HG03108 (cell line): ENCODE data around the gene CBX1.

ENCODE experiments used
- ATAC-seq: cut with Tn5 transposase; IDR thresholded peaks from one replicate; pipeline ENCODE4 v1.9.1; 2021; ENCODE audit warnings: moderate library complexity; ENCODE audit not compliant: unreplicated experiment

CBX1 gene

DNA sequence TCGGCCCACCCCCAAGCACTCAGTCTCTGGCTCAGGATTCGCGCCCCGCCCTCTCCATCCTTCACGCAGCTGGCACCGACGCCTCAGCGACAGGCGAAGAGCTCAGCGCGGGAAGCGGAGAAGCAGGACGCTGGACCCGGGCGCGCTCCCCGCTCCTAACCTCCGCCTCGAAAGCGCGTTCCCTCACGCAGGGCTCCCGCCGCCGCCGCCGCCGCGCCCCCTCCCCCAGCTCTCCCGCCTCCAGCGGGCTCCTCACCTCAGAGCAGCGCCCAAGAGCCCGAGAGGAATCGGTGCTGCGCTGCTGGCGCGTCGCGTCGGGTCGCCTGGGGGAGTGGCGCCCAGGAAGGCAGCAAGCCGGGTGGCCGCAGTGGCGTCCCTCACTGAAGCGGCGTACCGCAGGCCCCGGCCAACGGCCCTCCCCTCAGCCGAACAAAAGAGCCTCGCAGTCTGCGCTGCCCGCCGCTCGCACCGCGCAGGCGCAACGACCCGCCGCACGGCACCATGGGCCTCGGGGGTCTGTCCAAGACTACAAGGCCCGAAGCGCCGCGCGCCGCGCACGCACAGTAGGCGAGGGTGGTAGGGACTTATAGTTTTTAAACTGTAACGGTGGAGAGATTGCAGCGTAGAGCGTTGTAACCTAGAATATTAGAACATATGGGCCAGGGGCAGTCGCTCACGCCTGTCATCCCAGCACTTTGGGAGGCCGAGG, at the start of gene CBX1:
Gene CBX1 (minus strand): TSS at position 467 of the 709 bp plus-strand sequence. CDS start 24,474 bp downstream, outside the sequence.
- ATAC-seq, result peak; percentile 83

DNA sequence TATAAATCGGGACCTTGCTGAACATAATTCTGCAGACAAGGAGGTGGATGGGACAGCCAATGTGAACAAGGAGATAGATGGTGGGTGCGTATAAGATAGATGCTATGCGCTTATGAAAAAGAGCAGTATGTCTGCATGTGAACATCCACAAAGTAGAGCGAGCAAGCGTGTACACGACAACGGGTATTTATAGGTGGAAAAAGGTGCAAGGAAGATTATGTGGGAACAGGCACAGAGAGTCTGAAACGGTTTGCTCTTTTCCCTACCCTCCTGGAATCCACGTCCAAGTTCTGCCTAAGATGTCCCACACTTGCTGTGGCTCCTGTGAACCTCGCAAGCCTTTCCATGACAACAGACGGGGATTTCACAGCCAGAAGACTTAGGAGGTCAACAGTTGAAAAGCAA, 49.3 kb upstream of the CBX1 start:
- no peak for ATAC-seq

DNA sequence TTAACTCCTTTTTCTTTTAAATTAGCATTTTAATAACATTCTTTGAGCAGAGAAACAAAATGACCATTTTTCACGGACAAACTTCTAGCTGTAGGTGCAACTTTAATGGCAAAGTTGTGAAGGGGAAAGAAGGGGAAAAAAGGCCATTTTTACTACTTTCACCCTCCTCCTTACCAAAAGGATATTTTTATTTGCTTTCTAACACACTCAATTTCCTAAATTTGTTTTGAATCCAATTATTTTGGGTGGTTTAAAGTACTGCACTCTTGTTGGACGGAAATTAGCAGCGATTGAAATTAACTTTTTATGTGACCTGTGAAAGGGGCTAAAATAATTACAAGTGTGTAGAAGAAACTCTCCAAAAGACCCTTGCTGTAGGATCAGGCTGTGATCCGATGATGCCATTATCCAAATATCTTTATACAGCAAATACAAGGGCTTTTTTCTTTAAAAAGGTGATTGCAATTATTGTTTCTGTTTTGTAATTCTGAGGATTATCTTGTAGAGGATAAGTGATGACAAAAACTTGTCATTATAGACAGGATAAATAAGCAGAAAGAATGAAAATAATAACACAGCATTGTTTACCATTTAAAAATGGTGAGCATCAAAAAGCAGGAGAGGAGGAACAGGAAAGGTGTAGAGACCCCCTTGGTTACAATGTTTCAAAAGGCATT, 48.6 kb upstream of the CBX1 start:
- ATAC-seq, result no peak

DNA sequence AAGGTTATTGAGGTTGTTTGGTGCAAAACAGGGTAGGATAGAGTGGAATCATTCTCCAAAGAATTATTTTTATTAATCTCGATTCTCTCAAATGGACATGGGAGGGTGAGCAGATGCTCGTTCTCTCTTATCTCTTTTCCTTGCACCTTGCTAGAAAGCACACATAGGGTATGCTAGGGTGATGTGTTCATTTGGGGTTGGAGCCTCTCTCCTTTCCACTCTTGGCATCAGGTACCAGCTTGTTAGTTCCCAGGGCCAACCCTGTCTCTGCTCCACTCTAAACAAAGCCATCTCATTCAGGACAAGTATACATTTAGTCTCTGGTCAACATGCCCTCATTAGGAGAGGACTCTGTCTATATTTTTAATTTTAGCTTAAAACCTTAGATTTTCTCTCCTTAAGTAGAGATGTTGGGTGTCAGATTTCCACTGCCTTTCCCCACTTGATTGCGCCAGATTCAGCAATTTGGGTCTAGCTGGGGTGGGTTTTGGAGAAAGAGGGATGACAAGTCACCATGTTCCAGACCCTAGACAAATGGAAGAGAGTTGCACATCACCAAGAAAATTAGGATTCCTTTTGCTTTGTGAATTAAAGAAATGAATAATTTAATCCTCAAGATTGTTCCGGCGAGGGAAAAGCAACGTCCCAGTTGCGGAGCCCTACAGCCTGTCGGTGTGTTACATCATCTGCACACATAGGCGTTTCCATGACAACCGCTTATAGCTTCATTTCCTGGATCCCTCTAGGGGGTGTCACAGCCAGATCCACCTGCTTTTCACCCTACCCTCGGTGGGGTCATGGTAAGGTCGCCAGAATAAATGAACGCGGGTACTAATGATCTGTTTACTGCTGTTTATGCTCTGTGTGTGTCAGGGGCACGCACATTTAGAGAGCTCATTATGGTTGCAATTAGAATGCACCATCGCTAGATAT, 47.8 kb upstream of the CBX1 start:
- ATAC-seq, result no peak

DNA sequence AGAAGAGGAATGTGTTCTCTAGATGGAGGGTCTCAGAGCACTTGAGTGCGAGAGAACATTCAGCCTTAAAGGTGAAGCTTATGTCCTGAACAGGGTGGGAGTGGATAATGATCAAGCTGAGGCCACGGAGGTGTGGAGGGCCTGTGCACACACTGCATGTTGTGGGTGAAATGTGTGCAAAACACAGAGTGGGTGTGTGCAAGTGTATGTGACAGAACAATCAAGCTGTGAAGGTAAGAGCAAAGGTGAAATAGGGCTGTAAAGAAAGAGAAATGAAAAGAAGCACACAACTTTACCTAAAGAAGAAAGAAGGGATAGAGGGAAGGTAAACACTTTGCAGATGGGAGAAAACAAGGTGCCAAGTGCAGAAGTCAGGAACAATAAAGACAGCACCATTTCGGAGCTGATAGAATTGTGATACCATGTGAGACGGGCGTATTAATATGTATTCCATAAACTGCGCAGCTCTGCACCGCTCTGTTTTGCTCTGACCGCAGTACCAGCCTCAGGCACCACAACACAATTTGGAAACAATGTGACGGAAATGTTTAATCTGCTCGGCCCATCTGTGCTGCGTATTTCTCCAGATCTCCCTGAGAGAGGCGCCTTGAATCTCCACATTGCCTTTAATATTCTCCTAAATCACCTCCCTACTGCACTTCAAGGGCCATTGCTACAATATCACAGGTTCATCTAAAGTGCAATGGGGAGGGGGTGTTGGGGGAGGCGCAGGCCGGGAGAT, 46.9 kb upstream of the CBX1 start:
- ATAC-seq, result no peak

DNA sequence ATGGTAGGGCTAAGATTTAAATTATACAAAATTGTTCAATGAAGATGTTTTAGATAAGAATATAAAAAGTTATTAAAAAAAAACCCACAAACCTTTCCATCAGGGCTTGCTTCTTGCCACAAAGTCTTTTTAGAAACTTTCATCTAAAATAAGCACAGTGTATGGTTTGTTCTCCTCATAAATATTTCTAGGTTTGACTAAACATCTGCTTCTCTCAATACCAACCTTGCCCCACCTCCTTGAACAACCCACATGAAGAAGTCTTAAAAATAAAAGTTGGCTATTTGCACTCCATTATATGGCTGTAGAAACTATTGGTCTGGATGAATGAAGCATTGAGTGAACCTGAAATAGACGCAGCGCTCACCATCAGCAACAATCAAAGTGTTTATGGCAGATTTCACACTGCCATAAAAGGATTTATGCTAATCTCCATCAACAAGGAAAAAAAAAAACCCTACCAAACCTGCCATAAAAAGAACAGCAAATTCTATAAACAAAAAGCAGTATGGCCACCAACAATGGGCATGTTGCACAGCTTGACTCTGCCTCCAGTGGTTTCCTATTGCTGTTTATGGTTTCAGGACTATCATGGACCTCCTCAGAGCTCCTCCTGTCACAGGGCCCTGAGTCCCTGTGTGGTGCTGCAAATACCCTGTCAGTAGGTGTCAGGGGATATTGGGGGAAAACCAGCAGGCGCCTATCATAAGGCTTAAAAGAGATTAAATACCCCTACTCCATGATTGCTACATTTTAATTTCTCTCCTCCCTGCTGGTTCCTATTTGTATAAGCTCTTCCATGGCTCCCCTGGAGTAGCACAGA, 43.9 kb upstream of the CBX1 start:
- ATAC-seq, result no peak

DNA sequence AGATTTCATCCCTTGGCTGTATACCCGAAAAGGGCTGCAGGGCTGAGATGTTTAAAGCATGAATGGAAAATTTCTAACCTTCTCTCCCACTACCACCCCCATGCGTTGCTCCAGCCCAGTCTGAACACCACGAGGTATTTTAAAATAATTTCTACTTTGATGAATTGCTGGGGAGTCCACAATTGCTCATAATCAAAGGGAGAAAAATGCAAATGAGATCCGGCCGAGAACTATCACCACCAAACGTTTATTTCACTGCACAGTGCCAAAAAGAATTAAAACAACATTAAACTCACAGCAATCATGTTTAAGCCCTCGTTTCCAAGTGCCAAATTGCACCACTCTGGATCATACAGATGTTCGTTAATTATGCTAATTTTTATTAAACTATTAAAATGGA, 43.0 kb upstream of the CBX1 start:
- ATAC-seq, result no peak

DNA sequence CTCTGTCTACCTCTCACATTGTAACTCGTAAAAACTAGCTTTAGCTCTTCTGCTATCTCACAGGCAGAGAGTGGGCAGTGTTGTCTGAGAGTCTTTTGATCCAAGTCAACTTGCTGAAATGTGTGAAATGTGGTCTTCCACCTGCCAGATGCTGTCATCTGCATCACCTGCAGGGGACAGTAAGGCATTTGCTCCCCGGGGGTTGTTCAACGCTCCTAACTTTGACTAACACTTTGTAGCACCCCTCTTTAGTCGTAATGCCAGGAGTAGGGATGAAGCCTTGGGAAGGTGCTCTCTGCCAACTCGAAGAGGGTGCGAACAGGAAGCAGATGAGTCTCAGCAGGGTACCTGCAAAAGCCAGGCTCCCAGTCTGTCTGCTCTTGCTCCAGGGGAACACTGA, 42.4 kb upstream of the CBX1 start:
- ATAC-seq, result no peak

DNA sequence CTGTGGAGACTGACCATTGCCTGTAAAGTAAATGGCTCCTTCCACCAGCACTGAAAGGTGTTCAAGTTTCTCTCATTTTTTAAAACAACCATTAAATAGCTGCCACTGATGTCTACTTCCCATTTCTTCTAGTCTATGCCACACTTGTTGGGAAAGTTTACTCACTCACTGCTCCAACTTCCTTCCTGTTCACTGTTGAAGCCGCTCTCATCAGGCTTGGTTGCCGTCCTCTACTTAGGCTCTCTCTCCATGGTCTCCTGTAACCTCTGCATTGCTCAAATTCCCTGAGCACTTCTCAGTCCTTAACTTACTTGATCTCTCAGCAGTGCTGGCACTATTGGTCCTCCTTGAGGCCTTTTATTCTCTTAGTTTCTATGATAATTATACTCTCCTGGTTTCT, 38.7 kb upstream of the CBX1 start:
- no peak for ATAC-seq

DNA sequence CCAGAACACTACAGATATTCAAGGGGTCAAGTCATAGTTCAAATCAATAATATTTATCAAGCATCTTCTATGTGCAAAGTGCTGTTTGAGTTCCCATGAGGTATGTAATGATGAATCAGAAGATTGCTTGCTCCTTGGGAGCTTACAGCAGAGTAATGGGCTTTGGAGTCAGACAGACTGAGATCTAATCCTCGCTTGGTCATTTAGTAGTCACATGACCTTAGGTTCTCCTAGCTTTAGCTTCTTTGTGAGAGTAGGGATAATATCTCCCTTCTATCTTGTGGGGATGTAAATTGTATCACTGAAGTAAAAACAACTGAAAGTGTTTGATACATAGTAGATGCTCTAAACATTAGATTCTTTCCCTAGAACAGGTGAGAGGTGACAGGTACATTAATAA, 36.4 kb upstream of the CBX1 start:
- ATAC-seq, result no peak

DNA sequence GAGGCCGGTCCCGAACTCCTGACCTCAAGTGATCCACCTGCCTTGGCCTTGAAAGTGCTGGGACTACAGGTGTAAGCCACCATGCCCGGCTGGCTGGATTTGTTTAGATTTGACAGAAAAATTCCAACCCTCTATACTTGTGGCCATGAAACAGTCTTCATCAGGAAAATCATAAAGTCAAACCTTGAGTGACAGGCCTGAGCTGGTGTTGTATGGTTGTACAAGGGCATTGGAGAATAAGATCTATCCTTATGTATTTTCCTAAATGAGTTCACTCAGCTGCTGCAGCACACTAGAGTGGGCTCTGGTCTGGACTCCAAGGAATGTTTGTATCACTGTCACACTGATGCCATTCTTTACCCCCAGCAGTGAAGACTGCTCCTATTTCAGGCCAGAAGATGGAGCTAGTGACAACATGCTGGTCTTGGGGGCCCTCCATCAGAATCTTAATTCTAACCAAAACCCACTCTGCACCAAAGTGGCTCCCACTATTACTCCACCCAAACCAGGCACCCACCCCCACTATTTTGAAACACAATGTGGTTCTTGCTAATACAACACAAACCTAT, 33.7 kb upstream of the CBX1 start:
- ATAC-seq, result no peak

DNA sequence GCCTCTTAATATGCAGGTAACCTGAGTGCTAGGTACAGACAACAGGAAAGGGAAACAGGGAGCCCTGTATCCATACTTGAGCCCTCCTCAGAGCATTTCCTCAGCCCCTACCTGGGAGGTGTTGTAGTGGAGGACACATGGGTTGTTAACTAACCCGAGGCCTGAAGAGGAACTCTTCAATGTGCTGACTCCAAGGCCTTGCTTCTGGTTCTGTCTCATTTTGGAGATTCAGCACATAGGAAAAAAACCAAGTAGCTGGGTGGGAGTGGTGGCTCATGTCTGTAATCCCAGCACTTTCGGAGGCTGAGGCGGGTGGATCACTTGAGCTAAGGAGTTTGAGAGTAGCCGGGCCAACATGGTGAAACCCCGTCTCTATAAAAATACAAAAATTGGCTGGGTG, 31.1 kb upstream of the CBX1 start:
- ATAC-seq, result no peak

DNA sequence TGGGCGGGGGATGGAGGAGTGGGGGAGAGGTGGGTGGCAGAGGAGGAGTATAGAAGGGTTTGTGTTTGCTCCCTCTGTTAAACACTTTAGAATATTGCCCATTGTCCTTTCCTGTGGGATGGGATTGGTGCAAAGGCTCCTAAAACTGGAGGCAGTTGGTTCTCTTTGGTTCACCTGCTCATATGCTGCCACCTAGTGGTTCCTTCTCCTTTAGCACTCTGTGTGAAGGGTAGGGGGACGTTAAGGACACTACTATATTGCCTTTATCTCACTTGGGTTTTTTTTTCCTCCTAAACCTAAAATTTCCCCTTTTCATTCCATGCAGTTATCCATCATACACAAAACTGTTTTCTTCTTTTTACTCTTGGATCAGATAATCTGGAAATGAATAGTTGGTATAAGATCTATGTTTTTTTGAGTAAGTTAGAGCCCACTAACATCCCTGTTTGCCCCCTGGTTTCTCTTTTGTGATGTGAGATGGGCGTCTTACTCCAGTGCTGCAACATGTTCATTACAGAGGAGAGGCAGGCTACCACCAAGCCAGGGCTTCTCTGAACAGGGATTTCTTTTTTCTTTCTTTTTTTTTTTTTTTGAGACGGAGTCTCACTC, 30.0 kb upstream of the CBX1 start:
- no peak for ATAC-seq

DNA sequence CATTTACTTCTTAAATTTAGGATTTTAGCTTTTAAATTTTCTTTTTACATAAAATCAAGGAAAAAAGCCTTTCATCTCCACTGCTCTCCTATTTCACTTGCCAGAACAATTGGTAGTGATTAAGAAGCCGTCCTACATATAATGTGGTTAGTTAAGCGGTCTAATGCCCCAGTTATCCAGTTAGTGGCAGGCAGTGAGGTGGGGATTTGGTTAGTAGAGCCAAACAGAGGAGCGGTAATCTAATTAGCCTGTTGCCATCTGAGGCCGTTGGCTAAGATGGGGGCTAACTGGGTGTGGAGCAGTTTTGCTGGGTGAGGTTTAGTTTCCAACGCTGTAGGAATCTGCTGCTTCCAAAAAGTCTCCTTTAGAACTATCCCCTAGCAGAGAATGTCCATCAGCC, 28.7 kb upstream of the CBX1 start:
- ATAC-seq, result no peak

DNA sequence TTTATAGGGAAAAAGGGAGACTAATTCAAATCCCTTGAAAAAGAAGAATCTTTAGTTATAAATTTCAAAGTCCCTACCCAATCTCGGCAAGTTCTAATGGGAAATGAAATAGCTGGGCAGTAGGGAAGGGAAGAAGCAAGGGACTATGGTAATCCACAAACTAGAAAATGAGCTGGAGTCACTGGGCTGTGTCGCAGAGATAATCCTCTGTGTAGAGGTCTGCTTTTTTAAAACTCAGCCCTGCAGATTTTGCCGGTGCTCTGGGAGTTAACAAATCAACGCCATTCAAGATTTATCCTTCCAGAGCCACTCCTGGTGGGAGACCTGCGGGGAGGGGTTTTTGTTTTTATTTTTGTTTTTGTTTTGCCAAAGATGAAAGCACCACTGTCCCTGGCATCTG, 27.1 kb upstream of the CBX1 start:
- ATAC-seq, result no peak

DNA sequence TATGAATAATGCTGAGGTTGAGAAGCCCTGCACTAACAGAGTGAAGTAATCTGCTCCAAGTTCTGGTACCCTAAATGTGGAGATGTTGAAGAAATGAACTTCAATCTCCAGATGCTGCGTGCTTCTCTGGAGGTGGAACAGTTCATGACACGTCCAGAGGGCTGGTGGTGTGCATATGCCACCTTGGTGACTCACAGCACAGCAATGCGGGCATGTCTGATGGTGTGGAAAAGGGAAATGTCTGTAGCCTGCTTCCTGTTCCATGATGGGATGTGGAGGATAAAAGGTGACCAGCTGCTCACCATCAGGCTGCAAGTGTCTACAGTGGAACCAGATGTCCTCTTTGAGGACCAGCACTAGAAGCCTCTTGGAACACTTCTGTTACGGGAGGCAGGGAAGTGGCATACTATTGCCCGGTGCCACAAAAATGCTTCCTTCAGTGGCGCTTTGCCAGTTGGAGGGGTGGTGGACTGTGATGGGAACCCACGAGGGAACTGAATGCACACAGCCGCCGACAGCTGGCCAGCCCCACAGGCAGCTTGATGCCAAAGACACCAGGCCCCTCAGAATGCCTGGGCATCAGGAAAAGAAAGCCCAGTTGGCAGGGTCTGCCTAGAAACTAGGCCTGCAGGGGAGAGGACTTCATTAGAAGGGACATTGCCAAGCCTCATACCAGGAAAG, 26.2 kb upstream of the CBX1 start:
- ATAC-seq, result no peak

DNA sequence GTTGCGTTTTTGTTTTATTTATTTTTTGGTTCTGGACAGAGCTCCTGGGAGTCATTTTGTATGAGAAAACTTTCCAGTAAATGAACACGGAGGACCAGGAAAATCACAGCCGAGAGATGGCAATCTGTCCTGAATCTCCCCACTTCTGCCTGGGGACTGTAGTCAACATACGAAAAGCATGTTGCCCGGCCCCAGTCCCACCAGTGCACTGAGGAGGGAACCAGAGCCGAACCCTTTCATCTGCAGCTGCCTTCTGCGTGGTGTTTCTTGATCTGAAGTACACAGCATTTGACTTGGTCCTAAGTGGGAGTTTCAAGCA, 25.2 kb upstream of the CBX1 start:
- no peak for ATAC-seq

DNA sequence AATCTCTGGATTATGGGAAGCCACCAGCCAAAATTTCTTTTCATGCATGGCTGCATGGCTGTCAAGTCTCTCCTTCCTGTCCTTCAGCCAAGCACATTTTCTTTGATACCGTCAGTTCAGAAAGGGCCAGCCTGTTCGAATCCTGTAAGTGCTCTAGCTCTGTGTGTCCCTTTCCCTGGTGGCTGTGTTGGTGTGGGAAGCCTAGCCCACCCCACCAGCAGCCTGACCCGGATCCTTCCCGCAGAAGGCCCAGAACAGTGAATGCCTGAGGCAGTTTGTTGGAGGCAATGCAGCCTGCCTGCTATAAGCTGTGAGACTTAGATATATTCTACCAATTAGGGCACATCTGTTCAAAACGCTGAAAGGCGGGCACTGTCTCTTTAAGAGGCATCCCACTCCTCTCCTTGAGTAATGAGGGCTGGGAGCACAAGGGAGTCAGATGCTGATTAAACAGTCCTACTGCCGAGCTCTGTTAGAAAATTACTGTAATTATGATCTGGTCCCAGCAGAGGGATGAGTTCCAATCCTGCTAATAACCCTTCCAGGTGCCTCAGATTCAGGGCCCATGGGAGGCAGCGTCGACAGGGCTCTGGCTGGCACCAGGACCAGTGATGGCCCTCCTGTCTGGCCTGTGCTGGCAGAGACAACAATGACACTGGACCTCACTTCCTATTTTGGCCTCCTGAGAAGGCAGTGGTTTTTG, 24.7 kb upstream of the CBX1 start:
- no peak for ATAC-seq
